DND-41 (cell line): Measurements from ENCODE around the gene UNC119B.
"Not testable (repeated sequence)": the region's sequence is repeated elsewhere in the genome, so short reads cannot be mapped to it uniquely, and the experiment has no call there.

Source experiments
- ATAC-seq: fragments of 200-7000 bp; cut with Tn5 transposase; 3 replicates; pipeline ENCODE4 v1.9.1; 2021; ENCODE audit warnings: low read depth; ENCODE audit not compliant: insufficient read depth
- DNase-seq: peaks from one replicate; pipeline ENCODE4 v3.0.0-alpha.2; 2020
- H2AFZ ChIP-seq: 2 replicates; pipeline ENCODE4 v1.6.0; 2012; ENCODE audit warnings: low read depth, low read length
- H3K27ac ChIP-seq: 2 replicates; pipeline ENCODE4 v1.5.1; 2012; ENCODE audit warnings: low read length, inconsistent platforms
- H3K27me3 ChIP-seq: fragments of 200-600 bp; sonication (generic); 2 replicates; pipeline ENCODE4 v1.6.0; 2012; ENCODE audit warnings: low read length, mild to moderate bottlenecking, inconsistent platforms; ENCODE audit not compliant: insufficient read depth, poor library complexity
- H3K36me3 ChIP-seq: 2 replicates; pipeline ENCODE4 v1.5.1; 2012; ENCODE audit warnings: low read length, inconsistent platforms; ENCODE audit not compliant: insufficient read depth
- H3K4me1 ChIP-seq: 2 replicates; pipeline ENCODE4 v1.5.1; 2012; ENCODE audit warnings: mild to moderate bottlenecking, low read length; ENCODE audit not compliant: insufficient read depth
- H3K4me2 ChIP-seq: 2 replicates; pipeline ENCODE4 v1.6.0; 2012; ENCODE audit warnings: mild to moderate bottlenecking, moderate library complexity, low read length, inconsistent platforms; ENCODE audit not compliant: insufficient read depth
- H3K4me3 ChIP-seq, 2 experiments: fragments of 200-600 bp in 1 of 2; shearing (Covaris generic) in 1 of 2; 2 replicates each; pipeline ENCODE4 v1.5.1; 2012 to 2016; ENCODE audit warnings: inconsistent platforms in 2 of 2, low read length in 2 of 2, mild to moderate bottlenecking in 2 of 2, low read depth in 1 of 2, moderate library complexity in 1 of 2
- H3K79me2 ChIP-seq: 2 replicates; pipeline ENCODE4 v1.6.0; 2012; ENCODE audit warnings: low read length, inconsistent platforms; ENCODE audit not compliant: insufficient read depth
- H3K9ac ChIP-seq: 2 replicates; pipeline ENCODE4 v1.6.0; 2012; ENCODE audit warnings: low read depth, mild to moderate bottlenecking, inconsistent platforms, low read length, moderate library complexity
- H3K9me3 ChIP-seq: 2 replicates; pipeline ENCODE4 v1.5.1; 2012; ENCODE audit warnings: low read length, moderate library complexity, mild to moderate bottlenecking, inconsistent platforms; ENCODE audit not compliant: insufficient read depth, severe bottlenecking
- H4K20me1 ChIP-seq: 2 replicates; pipeline ENCODE4 v1.6.0; 2012; ENCODE audit warnings: low read length; ENCODE audit not compliant: insufficient read depth
- EZH2 ChIP-seq: IDR thresholded peaks from 3 replicates; pipeline ENCODE4 v1.6.1; 2012; ENCODE audit warnings: borderline replicate concordance, low read depth, mild to moderate bottlenecking, moderate library complexity, low read length, inconsistent platforms; ENCODE audit not compliant: severe bottlenecking
- TF ChIP-seq, protein P1 (sequence below): IDR thresholded peaks from 2 replicates; pipeline ENCODE4 v1.5.1; 2012; ENCODE audit warnings: borderline replicate concordance, low read length, moderate library complexity, mild to moderate bottlenecking; ENCODE audit not compliant: poor library complexity, severe bottlenecking; ENCODE audit errors: extremely low read depth

Gene UNC119B

DNA sequence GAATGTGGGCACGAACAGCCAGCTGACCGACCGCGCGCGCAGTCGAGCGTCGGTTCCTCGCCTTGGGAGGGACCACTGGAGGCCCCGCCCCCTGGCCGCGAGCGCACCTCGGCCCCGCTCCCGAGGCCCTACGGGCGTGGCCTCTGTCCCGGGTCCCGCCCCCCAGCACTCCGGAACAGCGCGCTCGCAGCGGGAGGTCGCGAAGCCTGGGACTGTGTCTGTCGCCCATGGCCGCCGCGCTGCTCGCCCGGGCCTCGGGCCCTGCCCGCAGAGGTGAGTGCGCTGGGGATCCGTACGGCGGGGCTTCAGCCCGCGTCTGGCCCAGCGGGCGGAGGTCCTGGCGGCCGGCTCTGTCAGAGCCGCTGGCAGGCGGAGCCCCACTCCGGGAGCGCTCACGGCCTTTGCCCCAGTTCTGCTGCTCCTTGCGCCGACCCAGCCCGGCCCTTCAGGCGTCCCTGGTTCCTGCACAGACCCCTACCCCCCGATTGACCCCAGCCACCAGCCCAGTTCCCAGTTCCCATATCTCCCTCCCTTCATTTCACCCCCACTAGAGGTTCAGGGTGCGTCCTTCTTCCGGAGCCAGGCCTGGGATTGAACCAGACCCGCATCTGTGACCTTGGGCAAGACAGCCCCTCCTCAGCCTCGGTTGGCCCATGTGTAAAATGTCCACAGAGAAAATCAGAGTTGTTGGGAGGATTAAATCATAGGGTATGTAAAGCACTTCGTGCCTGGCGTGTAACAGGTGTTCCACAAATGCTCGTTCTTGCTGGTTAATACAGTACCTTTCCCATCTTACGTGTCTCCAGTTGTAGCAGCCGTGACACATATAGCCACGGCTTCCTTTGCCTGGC is 15.6 kb downstream of the UNC119B start, which contains the start of gene ACADS:
Gene ACADS (plus strand): TSS at position 168 of the 851 bp plus-strand sequence. CDS start 60 bp downstream, at position 228.
- no peak for TF ChIP-seq EZH2
- TF ChIP-seq, protein P1, sequence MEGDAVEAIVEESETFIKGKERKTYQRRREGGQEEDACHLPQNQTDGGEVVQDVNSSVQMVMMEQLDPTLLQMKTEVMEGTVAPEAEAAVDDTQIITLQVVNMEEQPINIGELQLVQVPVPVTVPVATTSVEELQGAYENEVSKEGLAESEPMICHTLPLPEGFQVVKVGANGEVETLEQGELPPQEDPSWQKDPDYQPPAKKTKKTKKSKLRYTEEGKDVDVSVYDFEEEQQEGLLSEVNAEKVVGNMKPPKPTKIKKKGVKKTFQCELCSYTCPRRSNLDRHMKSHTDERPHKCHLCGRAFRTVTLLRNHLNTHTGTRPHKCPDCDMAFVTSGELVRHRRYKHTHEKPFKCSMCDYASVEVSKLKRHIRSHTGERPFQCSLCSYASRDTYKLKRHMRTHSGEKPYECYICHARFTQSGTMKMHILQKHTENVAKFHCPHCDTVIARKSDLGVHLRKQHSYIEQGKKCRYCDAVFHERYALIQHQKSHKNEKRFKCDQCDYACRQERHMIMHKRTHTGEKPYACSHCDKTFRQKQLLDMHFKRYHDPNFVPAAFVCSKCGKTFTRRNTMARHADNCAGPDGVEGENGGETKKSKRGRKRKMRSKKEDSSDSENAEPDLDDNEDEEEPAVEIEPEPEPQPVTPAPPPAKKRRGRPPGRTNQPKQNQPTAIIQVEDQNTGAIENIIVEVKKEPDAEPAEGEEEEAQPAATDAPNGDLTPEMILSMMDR = no peak
- peak; percentile 100 for ATAC-seq
- Histone ChIP-seq H3K36me3 (peaks cover 48% of the 10 kb centered on the region), H2AFZ (peak within 1 kb of the TSS; percentile 83), H3K27ac (peak within 1 kb of the TSS; percentile 73), H3K4me3 (peak within 1 kb of the TSS; percentile 54 to 78), H4K20me1 (no peaks in the 10 kb centered on the region; the same call in 1 of the 2 replicates), H3K9ac (peak within 1 kb of the TSS; percentile 87), H3K4me1 (peaks cover 24% of the 10 kb centered on the region), H3K27me3 (no peaks in the 10 kb centered on the region), H3K9me3 (no peaks in the 10 kb centered on the region), H3K79me2 (peaks cover 9% of the 10 kb centered on the region), H3K4me2 (peak within 1 kb of the TSS; percentile 88)
- DNase-seq = peak; percentile 90

DNA sequence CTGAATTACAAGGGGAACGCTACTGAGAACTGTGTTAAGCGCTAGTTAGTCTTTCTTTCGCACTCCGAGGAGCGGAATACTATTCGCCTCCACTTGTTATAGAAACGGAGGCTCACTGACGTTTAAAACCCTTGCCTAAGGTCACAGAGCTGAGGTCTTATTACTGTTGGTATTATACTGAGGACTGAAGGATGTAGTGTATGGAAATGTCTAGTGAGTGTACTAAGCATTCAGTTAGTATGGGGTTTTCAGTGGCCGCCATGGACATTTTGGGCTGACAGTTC is 16.2 kb downstream of the UNC119B start:
- Histone ChIP-seq H3K4me3 (peak overlapping the region in 1 of 2 experiments; percentile 78; a peak in 3 of 4 replicates), H3K36me3 (peaks cover 43% of the 10 kb centered on the region), H3K27me3 (no peaks in the 10 kb centered on the region), H2AFZ (peak overlapping the region; percentile 83), H3K27ac (peak overlapping the region; percentile 73; the same call in 1 of the 2 replicates), H3K9me3 (no peaks in the 10 kb centered on the region), H4K20me1 (no peaks in the 10 kb centered on the region), H3K4me1 (peaks cover 24% of the 10 kb centered on the region), H3K4me2 (peak overlapping the region; percentile 88), H3K9ac (peak overlapping the region; percentile 87), H3K79me2 (peaks cover 9% of the 10 kb centered on the region)
- DNase-seq = no peak
- ATAC-seq = no peak
- no peak for TF ChIP-seq EZH2
- TF ChIP-seq, protein P1 = no peak

DNA sequence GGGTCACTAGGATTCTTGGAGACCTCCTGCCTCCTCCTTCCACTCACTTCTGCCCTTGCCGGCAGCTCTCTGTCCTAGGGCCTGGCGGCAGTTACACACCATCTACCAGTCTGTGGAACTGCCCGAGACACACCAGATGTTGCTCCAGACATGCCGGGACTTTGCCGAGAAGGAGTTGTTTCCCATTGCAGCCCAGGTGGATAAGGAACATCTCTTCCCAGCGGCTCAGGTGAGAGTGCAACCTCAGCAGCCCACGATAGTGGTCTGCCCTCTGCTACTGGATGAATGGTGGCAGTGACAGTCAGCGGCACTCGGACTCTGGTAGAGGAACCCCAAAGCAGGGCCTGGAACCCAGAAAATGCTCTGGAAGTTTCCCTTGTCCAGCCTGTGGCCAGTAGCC is 16.7 kb downstream of the UNC119B start:
- Histone ChIP-seq H3K4me2 (peak overlapping the region; percentile 88), H3K27ac (no peak overlapping the region; the same call in 1 of the 2 replicates), H3K9ac (peak overlapping the region; percentile 87; the same call in 1 of the 2 replicates), H2AFZ (no peak overlapping the region), H3K4me1 (peaks cover 24% of the 10 kb centered on the region), H3K36me3 (peaks cover 38% of the 10 kb centered on the region), H3K27me3 (no peaks in the 10 kb centered on the region), H3K4me3 (peak overlapping the region in 1 of 2 experiments; percentile 78; a peak in 2 of 4 replicates), H3K9me3 (no peaks in the 10 kb centered on the region), H3K79me2 (peaks cover 9% of the 10 kb centered on the region), H4K20me1 (no peaks in the 10 kb centered on the region)
- ATAC-seq = no peak
- TF ChIP-seq, protein P1 = no peak
- TF ChIP-seq EZH2 = no peak
- DNase-seq = no peak

DNA sequence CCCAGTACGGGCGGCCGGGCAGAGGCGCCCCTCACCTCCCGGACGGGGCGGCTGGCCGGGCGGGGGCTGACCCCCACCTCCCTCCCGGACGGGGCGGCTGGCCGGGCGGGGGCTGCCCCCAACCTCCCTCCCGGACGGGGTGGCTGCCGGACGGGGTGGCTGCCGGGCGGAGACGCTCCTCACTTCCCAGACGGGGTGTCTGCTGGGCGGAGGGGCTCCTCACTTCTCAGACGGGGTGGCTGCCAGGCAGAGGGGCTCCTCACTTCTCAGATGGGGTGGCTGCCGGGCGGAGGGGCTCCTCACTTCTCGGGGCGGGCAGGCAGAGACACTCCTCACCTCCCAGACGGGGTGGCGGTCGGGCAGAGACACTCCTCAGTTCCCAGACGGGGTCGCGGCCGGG is 21.9 kb downstream of the UNC119B start:
- H3K4me2 ChIP-seq, H3K4me1 ChIP-seq, H3K4me3 ChIP-seq, H3K9me3 ChIP-seq, H4K20me1 ChIP-seq, H3K27me3 ChIP-seq, H3K9ac ChIP-seq, H3K79me2 ChIP-seq, ATAC-seq, H2AFZ ChIP-seq, H3K27ac ChIP-seq, DNase-seq: not testable (repeated sequence)
- H3K36me3 ChIP-seq = peaks cover 23% of the 10 kb centered on the region
